Measurements from ENCODE around the gene SLC34A1. TPM values are rescaled to one million over a fixed set of nuclear protein-coding genes. Genes with fewer than 3 reads are reported as not detected.
A peak's percentile ranks its signal among the peaks of the same experiment; 100 is the strongest.

Gene SLC34A1
- total and polyA plus RNA-seq, 2 of the 13 experiments (the other 11 are each of a cell fraction or from before 2014, with no cell fraction given), result 0.03 to 0.20 TPM

- TF ChIP-seq USF2 (IDR thresholded peaks at IDR 0.05; ENCODE audit: low read depth, low read length) (peak; percentile 78), USF2 (CRISPR knock-in tag; IDR thresholded peaks at IDR 0.05; ENCODE audit: borderline replicate concordance) (peak; percentile 58; the same call in 1 of the 2 replicates), ZNF577 (CRISPR knock-in tag; IDR thresholded peaks at IDR 0.05; ENCODE audit: borderline replicate concordance, low read depth) (no peak), KDM2A (CRISPR knock-in tag; IDR thresholded peaks at IDR 0.05; ENCODE audit: borderline replicate concordance, low read depth) (peak; percentile 73), ZNF580 (CRISPR knock-in tag; IDR thresholded peaks at IDR 0.05; ENCODE audit: borderline replicate concordance, low read depth) (peak; percentile 36; the same call in 1 of the 2 replicates), MXI1 (IDR thresholded peaks at IDR 0.05; ENCODE audit: borderline replicate concordance, low read depth, low read length) (peak; percentile 85; the same call in 1 of the 3 replicates), ZNF616 (CRISPR knock-in tag; IDR thresholded peaks at IDR 0.05; ENCODE audit: low read depth) (no peak), ZNF749 (CRISPR knock-in tag; IDR thresholded peaks at IDR 0.05; ENCODE audit: borderline replicate concordance) (no peak), ATF7 (IDR thresholded peaks at IDR 0.05) (no peak), ATF7 (CRISPR knock-in tag; IDR thresholded peaks at IDR 0.05) (no peak), TEAD2 (CRISPR knock-in tag; IDR thresholded peaks at IDR 0.05) (no peak), KAT8 (CRISPR knock-in tag; IDR thresholded peaks at IDR 0.05) (peak; percentile 51; the same call in 1 of the 2 replicates), HOXA9 (CRISPR knock-in tag; IDR thresholded peaks at IDR 0.05; ENCODE audit: borderline replicate concordance) (no peak), ZNF646 (CRISPR knock-in tag; IDR thresholded peaks at IDR 0.05) (no peak), RFX1 (IDR thresholded peaks at IDR 0.05) (no peak), RAD21 (CRISPR knock-in tag; IDR thresholded peaks at IDR 0.05) (peak; percentile 94), ZNF781 (CRISPR knock-in tag; IDR thresholded peaks at IDR 0.05; ENCODE audit: borderline replicate concordance, not compliant biosample characterization) (no peak), YEATS2 (CRISPR knock-in tag; IDR thresholded peaks at IDR 0.05; ENCODE audit: borderline replicate concordance) (0 out of 2 replicates have a peak, but pooled peaks have one; percentile 17), KLF9 (CRISPR knock-in tag; IDR thresholded peaks at IDR 0.05; ENCODE audit: low read depth) (no peak), CEBPG (CRISPR knock-in tag; IDR thresholded peaks at IDR 0.05) (no peak), MED13 (CRISPR knock-in tag; IDR thresholded peaks at IDR 0.05) (no peak), ZNF24 (IDR thresholded peaks at IDR 0.05) (no peak)
Observed at GRCh38 chr5:177390363-177391300, 6.4 kb downstream of the SLC34A1 start (continued).
